Suprapubic skin (tissue), 4 donors: ENCODE results near the gene CTNNA3. TPM values are rescaled to one million over a fixed set of nuclear protein-coding genes. Genes with fewer than 3 reads are reported as not detected.

Source experiments
- DNase-seq, 2 donors: peaks; one replicate each; pipeline ENCODE4 v3.0.0-alpha.2; 2019; ENCODE audit warnings: low spot score in 2 of 2
- H3K27ac ChIP-seq: fragments of 200-600 bp; sonication (generic); one replicate; pipeline ENCODE4 v1.5.1; 2019
- H3K27me3 ChIP-seq: fragments of 200-600 bp; sonication (generic); one replicate; pipeline ENCODE4 v1.5.1; 2019
- H3K36me3 ChIP-seq: fragments of 200-600 bp; sonication (generic); one replicate; pipeline ENCODE4 v1.5.1; 2019
- H3K4me1 ChIP-seq: fragments of 200-600 bp; sonication (generic); one replicate; pipeline ENCODE4 v1.5.1; 2019
- H3K4me3 ChIP-seq: fragments of 200-600 bp; sonication (generic); one replicate; pipeline ENCODE4 v1.5.1; 2019; ENCODE audit warnings: mild to moderate bottlenecking
- H3K9me3 ChIP-seq: fragments of 200-600 bp; sonication (generic); one replicate; pipeline ENCODE4 v1.5.1; 2019
- CTCF ChIP-seq, 2 donors: fragments of 200-600 bp in 1 of 2; fragments of 450-650 bp in 1 of 2; sonication (generic) in 1 of 2; IDR thresholded peaks; one replicate each; pipeline ENCODE4 v1.5.1; 2016 to 2019; ENCODE audit warnings: antibody characterized with exemption in 2 of 2, mild to moderate bottlenecking in 1 of 2, moderate library complexity in 1 of 2
- EP300 ChIP-seq: sonication (generic); formaldehyde crosslinking; IDR thresholded peaks from one replicate; pipeline ENCODE4 v1.6.1; 2017; ENCODE audit warnings: antibody characterized with exemption
- POLR2A ChIP-seq, 2 donors: fragments of 450-650 bp; IDR thresholded peaks; one replicate each; pipeline ENCODE4 v1.6.1; 2017; ENCODE audit warnings: antibody characterized with exemption in 2 of 2, mild to moderate bottlenecking in 2 of 2, moderate library complexity in 2 of 2
- POLR2AphosphoS5 ChIP-seq, 3 donors: sonication (generic); formaldehyde crosslinking; IDR thresholded peaks; one replicate each; pipeline ENCODE4 v1.6.1; 2017; ENCODE audit warnings: antibody characterized with exemption in 3 of 3
- WGBS: methylation state at CpG from one replicate; pipeline ENCODE4 v1.1.5; 2018; 5-methylcytosine and 5-hydroxymethylcytosine counted together
- total RNA-seq, 4 donors: library from RNA; depleted of rRNA; stranded (reverse); fragments of >200 nt; gene quantifications; one replicate each; pipeline ENCODE4 v1.1.0, GENCODE V29; 2016

The CTNNA3 gene
- total RNA-seq, 4 donors from 2014 or later: 0.08 to 0.29 (median 0.21) TPM

GRCh38 chr10:66799474-66799873 is 896.5 kb downstream of the CTNNA3 start:
- no peaks in the 10 kb centered on the region for H3K9me3 ChIP-seq
- H3K4me3 ChIP-seq: no peak overlapping the region
- no peaks in the 10 kb centered on the region for H3K4me1 ChIP-seq
- TF ChIP-seq POLR2A (IDR thresholded peaks at IDR 0.05) (no peak), CTCF (IDR thresholded peaks at IDR 0.05) (no peak), POLR2AphosphoS5 (IDR thresholded peaks at IDR 0.05) (no peak), EP300 (no peak)
- 68% methylated on average over 2 of the region's 2 CpGs for WGBS
- H3K27ac ChIP-seq: no peak overlapping the region
- no peaks in the 10 kb centered on the region for H3K27me3 ChIP-seq
- no peaks in the 10 kb centered on the region for H3K36me3 ChIP-seq
- no peak for DNase-seq

GRCh38 chr10:66795866-66796265 is 900.1 kb downstream of the CTNNA3 start:
- no peak for DNase-seq
- no peaks in the 10 kb centered on the region for H3K36me3 ChIP-seq
- no peaks in the 10 kb centered on the region for H3K4me1 ChIP-seq
- H3K4me3 ChIP-seq: no peak overlapping the region
- H3K27me3 ChIP-seq: no peaks in the 10 kb centered on the region
- 91% methylated on average over 2 of the region's 2 CpGs for WGBS
- TF ChIP-seq EP300 (no peak), CTCF (IDR thresholded peaks at IDR 0.05) (no peak), POLR2A (IDR thresholded peaks at IDR 0.05) (no peak), POLR2AphosphoS5 (IDR thresholded peaks at IDR 0.05) (no peak)
- no peak overlapping the region for H3K27ac ChIP-seq
- no peaks in the 10 kb centered on the region for H3K9me3 ChIP-seq

GRCh38 chr10:66792441-66792840 is 903.6 kb downstream of the CTNNA3 start:
- no peak for TF ChIP-seq POLR2A (IDR thresholded peaks at IDR 0.05)
- no peak for TF ChIP-seq POLR2AphosphoS5 (IDR thresholded peaks at IDR 0.05)
- no peak for TF ChIP-seq CTCF (IDR thresholded peaks at IDR 0.05)
- TF ChIP-seq EP300: no peak
- H3K9me3 ChIP-seq: no peaks in the 10 kb centered on the region
- H3K36me3 ChIP-seq: no peaks in the 10 kb centered on the region
- no peak overlapping the region for H3K27ac ChIP-seq
- H3K4me3 ChIP-seq: no peak overlapping the region
- no peak for DNase-seq
- H3K4me1 ChIP-seq: no peaks in the 10 kb centered on the region
- H3K27me3 ChIP-seq: no peaks in the 10 kb centered on the region

- no peak for DNase-seq
- Histone ChIP-seq H3K27me3 (no peaks in the 10 kb centered on the region), H3K9me3 (no peaks in the 10 kb centered on the region), H3K27ac (no peak overlapping the region), H3K4me1 (no peaks in the 10 kb centered on the region), H3K36me3 (no peaks in the 10 kb centered on the region), H3K4me3 (no peak overlapping the region)
- TF ChIP-seq EP300 (no peak), CTCF (IDR thresholded peaks at IDR 0.05) (no peak), POLR2A (IDR thresholded peaks at IDR 0.05) (no peak), POLR2AphosphoS5 (IDR thresholded peaks at IDR 0.05) (no peak)
- 47% methylated on average over 7 of the region's 7 CpGs for WGBS
Measured at GRCh38 chr10:66788178-66788987, 907.6 kb downstream of the CTNNA3 start.

- WGBS: 96% methylated on average over 1 of the region's 1 CpG
- no peaks in the 10 kb centered on the region for H3K9me3 ChIP-seq
- H3K4me1 ChIP-seq: no peaks in the 10 kb centered on the region
- no peak for DNase-seq
- H3K27ac ChIP-seq: no peak overlapping the region
- no peaks in the 10 kb centered on the region for H3K27me3 ChIP-seq
- no peak overlapping the region for H3K4me3 ChIP-seq
- no peaks in the 10 kb centered on the region for H3K36me3 ChIP-seq
- TF ChIP-seq EP300: no peak
- no peak for TF ChIP-seq CTCF (IDR thresholded peaks at IDR 0.05)
- no peak for TF ChIP-seq POLR2AphosphoS5 (IDR thresholded peaks at IDR 0.05)
- no peak for TF ChIP-seq POLR2A (IDR thresholded peaks at IDR 0.05)
Measured at GRCh38 chr10:66786709-66787108, 909.3 kb downstream of the CTNNA3 start.
